Thyroid gland (tissue), 4 donors: ENCODE data around the gene INPP5K. TPM values are rescaled to one million over a fixed set of nuclear protein-coding genes. Genes with fewer than 3 reads are reported as not detected.

Experiments
- DNase-seq, 2 donors: peaks; one replicate each; pipeline ENCODE4 v3.0.0-alpha.2; 2019
- H3K27ac ChIP-seq, 3 donors: fragments of 200-600 bp; sonication (generic); 1 replicate in 2 of 3; 2 replicates in 1 of 3; pipeline ENCODE4 v1.5.1; 2016 to 2019; ENCODE audit warnings: mild to moderate bottlenecking in 1 of 3, moderate library complexity in 1 of 3
- H3K27me3 ChIP-seq: fragments of 200-600 bp; sonication (generic); one replicate; pipeline ENCODE4 v1.5.1; 2019
- H3K36me3 ChIP-seq, 2 donors: fragments of 200-600 bp; sonication (generic); one replicate each; pipeline ENCODE4 v1.5.1; 2016 to 2019
- H3K4me1 ChIP-seq, 2 donors: fragments of 200-600 bp; sonication (generic); one replicate each; pipeline ENCODE4 v1.5.1; 2017 to 2019
- H3K4me3 ChIP-seq, 3 donors: fragments of 200-600 bp; sonication (generic); replicated peaks in 1 of 3; 1 replicate in 2 of 3; 2 replicates in 1 of 3; pipeline ENCODE4 v1.5.1; 2016; ENCODE audit warnings: mild to moderate bottlenecking in 1 of 3
- H3K9me3 ChIP-seq: fragments of 200-600 bp; sonication (generic); one replicate; pipeline ENCODE4 v1.5.1; 2017
- POLR2A ChIP-seq, 2 donors: fragments of 450-650 bp; IDR thresholded peaks; one replicate each; pipeline ENCODE4 v1.6.1; 2017; ENCODE audit warnings: antibody characterized with exemption in 2 of 2, mild to moderate bottlenecking in 2 of 2, moderate library complexity in 1 of 2
- WGBS, 2 donors: methylation state at CpG; one replicate each; pipeline ENCODE4 v1.1.5; 2017; 5-methylcytosine and 5-hydroxymethylcytosine counted together
- intact Hi-C: fragments of 100-400 bp; cut with DNase I; formaldehyde crosslinking; loops from one replicate; pipeline ENCODE4 v1.15.1; 2023
- total RNA-seq, 4 donors: library from RNA; depleted of rRNA; stranded (reverse); fragments of >200 nt; gene quantifications; one replicate each; pipeline ENCODE4 v1.2.3, GENCODE V29; 2016
- TF ChIP-seq, protein P1 (sequence below), 6 experiments: fragments of 200-600 bp in 3 of 6; fragments of 450-650 bp in 3 of 6; sonication (generic) in 3 of 6; IDR thresholded peaks; one replicate each; pipeline ENCODE4 v1.5.1; 2016 to 2019; ENCODE audit warnings: antibody characterized with exemption in 6 of 6, mild to moderate bottlenecking in 2 of 6, inconsistent platforms in 1 of 6, moderate library complexity in 1 of 6

Gene INPP5K
- total RNA-seq, 4 donors from 2014 or later, result 124 to 285 (median 158) TPM

DNA sequence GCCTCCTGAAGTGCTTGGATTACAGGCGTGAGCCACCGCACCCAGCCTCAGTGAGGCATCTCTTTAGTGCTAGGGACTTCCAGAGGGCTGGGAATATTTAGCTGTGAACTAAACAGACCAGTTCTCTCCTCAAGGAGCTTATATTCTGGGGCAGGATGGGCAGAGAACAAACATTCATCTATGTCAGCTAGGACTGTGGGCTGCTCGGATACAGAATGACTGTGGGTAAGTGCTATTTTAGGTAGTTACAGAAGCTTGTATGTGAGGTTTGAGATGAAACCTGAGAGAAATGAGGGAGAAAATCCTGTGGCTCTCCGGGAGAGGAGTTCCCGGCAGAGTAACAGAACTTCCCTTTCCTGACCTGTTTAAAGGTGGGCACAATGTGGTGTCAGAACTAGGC, 6.2 kb upstream of the INPP5K start:
- TF ChIP-seq POLR2A (IDR thresholded peaks at IDR 0.05), result no peak
- TF ChIP-seq, protein P1, sequence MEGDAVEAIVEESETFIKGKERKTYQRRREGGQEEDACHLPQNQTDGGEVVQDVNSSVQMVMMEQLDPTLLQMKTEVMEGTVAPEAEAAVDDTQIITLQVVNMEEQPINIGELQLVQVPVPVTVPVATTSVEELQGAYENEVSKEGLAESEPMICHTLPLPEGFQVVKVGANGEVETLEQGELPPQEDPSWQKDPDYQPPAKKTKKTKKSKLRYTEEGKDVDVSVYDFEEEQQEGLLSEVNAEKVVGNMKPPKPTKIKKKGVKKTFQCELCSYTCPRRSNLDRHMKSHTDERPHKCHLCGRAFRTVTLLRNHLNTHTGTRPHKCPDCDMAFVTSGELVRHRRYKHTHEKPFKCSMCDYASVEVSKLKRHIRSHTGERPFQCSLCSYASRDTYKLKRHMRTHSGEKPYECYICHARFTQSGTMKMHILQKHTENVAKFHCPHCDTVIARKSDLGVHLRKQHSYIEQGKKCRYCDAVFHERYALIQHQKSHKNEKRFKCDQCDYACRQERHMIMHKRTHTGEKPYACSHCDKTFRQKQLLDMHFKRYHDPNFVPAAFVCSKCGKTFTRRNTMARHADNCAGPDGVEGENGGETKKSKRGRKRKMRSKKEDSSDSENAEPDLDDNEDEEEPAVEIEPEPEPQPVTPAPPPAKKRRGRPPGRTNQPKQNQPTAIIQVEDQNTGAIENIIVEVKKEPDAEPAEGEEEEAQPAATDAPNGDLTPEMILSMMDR (IDR thresholded peaks at IDR 0.05), result no peak

DNA sequence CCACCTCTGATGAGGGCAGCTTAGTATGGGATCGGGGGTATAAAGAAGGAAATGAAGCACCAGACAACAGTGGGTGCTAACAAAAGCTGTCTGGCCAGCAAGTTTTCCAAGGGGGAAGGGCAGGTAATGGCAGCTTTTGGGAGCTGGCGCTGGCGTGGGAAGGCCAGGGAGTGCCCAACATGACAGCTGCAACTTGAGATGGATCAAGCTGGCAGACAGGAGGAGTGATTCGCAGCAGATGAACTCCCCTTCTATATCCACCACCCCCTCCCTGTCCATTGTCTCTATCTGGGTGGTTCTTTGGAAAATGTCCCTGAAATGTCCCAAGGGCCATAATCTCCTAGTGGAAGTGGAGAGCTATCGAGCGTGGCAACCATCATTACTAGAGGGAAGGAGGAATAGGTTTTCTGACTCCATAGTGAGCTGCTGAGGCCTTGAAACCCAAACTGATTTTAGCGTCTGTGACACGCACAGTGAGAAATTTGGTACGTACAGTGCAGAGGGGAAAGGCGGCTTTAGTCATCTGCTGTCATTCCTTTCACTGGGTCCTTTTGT, 4.8 kb upstream of the INPP5K start:
- H3K27me3 ChIP-seq, result no peaks in the 10 kb centered on the region
- DNase-seq, result no peak
- intact Hi-C loops, result loop anchor here (5.0 kb wide), 1 partner anchor 36 kb away; no protein-coding TSS in a partner anchor
- no peak overlapping the region for H3K27ac ChIP-seq
- H3K4me3 ChIP-seq, result no peak overlapping the region
- H3K9me3 ChIP-seq, result no peaks in the 10 kb centered on the region
- 84 to 92% methylated on average over 10 of the region's 10 CpGs for WGBS, 2 donors
- peaks cover 13 to 26% of the 10 kb centered on the region in 2 donors for H3K36me3 ChIP-seq
- peaks cover 0 to 7% of the 10 kb centered on the region in 2 donors for H3K4me1 ChIP-seq
- TF ChIP-seq, protein P1 (IDR thresholded peaks at IDR 0.05), result no peak
- no peak for TF ChIP-seq POLR2A (IDR thresholded peaks at IDR 0.05)

More for the DNA sequence above, 6.2 kb upstream of the INPP5K start:
- no peaks in the 10 kb centered on the region for H3K27me3 ChIP-seq
- H3K4me1 ChIP-seq, result peaks cover 0 to 1% of the 10 kb centered on the region in 2 donors
- DNase-seq, result no peak
- intact Hi-C loops, result loop anchor here (5.0 kb wide), 1 partner anchor 35 kb away; no protein-coding TSS in a partner anchor
- no peak overlapping the region for H3K4me3 ChIP-seq
- 93 to 94% methylated on average over 5 of the region's 5 CpGs for WGBS, 2 donors
- no peak overlapping the region for H3K27ac ChIP-seq
- H3K9me3 ChIP-seq, result no peaks in the 10 kb centered on the region
- peaks cover 13 to 26% of the 10 kb centered on the region in 2 donors for H3K36me3 ChIP-seq

DNA sequence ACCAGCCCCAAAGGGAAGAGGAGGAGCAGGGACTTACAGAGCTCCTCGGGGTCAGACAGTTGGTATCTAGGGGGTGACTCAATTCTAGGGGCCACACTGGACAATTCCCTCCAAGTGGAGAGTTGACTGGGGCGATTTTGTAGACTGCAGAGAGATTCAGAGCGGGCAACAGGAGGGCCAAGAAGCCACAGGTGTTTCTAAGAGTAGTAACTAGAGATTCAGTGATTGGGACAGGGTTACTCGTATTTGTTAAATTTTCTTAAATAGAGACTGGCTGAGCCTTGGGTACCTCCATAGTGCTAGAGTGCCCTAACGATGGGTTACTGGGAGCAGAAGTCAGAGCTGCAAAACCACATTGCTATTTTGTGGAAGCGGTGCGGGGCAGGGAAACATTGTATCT, 3.3 kb upstream of the INPP5K start:
- no peak for TF ChIP-seq POLR2A (IDR thresholded peaks at IDR 0.05)
- Histone ChIP-seq H3K4me1 (peaks cover 12 to 15% of the 10 kb centered on the region in 2 donors), H3K27me3 (no peaks in the 10 kb centered on the region), H3K27ac (no peak overlapping the region), H3K9me3 (no peaks in the 10 kb centered on the region), H3K4me3 (no peak overlapping the region), H3K36me3 (peaks cover 10 to 19% of the 10 kb centered on the region in 2 donors)
- no peak for DNase-seq
- intact Hi-C loops, result loop anchor here (5.0 to 10.0 kb wide), 4 partner anchors 38 to 245 kb away; partner anchors contain the start of genes BHLHA9, CRK and TRARG1
- WGBS, 2 donors, result 91% methylated on average over 7 of the region's 7 CpGs

DNA sequence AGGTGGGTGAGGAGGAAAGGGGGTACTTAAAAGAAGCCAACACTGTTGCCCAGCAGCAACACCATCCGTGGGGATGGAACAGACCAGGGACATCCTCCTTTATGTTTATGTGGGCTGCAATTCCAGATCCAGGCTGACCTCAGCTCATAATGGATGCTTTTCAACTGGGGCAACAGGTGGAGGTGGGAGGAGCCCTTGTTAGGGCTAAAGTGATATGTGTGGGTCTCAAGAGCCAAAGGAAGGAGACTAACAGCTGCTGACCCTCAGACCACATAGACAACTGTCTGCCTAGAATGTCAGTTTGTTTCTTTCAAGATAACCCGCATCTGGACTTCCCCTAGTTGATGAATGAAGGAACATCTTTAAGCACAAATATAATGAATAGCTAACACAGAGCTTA, 2.0 kb upstream of the INPP5K start:
- TF ChIP-seq, protein P1 (IDR thresholded peaks at IDR 0.05), result no peak
- TF ChIP-seq POLR2A (IDR thresholded peaks at IDR 0.05), result no peak
- Histone ChIP-seq H3K4me3 (no peak overlapping the region), H3K4me1 (peaks cover 17 to 28% of the 10 kb centered on the region in 2 donors), H3K27ac (no peak overlapping the region), H3K36me3 (peaks cover 2 to 24% of the 10 kb centered on the region in 2 donors), H3K9me3 (no peaks in the 10 kb centered on the region), H3K27me3 (no peaks in the 10 kb centered on the region)
- intact Hi-C loops, result loop anchor here (5.0 to 10.0 kb wide), 3 partner anchors 61 to 244 kb away; partner anchors contain the start of genes BHLHA9, CRK and TRARG1
- WGBS, 2 donors, result 88 to 89% methylated on average over 2 of the region's 2 CpGs
- no peak for DNase-seq

DNA sequence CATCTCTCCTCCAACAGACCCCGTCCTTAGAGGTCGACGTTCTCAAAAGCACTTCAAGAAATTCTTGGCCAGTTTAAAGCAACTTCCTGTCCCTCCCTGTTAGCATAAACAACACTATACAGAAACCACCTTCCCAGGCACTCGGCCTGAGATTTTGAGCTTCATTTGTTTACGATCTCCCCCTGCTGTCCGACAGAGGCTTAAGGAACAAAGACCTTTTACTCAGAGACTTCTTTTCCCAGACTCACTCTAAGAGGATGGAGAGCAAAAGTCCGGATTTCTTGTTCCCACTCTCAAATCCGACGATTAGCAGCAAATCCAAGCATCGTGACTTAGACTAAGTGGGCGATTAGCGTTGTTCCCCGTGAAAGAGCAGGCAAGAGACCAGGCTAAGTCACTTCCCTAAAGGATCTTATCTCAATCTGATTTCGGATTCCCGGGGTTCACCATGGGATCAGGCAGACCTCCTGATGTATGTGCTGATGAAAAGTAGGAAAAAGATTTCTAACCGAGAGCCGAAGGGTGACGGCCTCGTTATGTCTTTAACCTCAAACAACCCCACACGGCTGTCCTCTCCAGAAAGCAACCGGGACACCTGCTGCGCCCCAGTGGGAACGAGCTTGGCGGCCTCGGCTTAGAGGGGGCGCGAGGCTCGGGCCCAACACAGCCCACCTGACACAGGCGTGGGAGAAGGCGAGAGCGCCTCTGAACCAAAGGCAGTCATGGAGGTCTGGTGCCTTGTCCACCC, 598 bp downstream of the INPP5K start:
- H3K9me3 ChIP-seq, result no peaks in the 10 kb centered on the region
- H3K4me1 ChIP-seq, result peaks cover 42 to 54% of the 10 kb centered on the region in 2 donors
- TF ChIP-seq, protein P1 (IDR thresholded peaks at IDR 0.05), result peak; percentile 26 to 90 (median 73)
- TF ChIP-seq POLR2A (IDR thresholded peaks at IDR 0.05), result peak in 1 of 2 donors; percentile 14
- H3K27me3 ChIP-seq, result no peaks in the 10 kb centered on the region
- H3K27ac ChIP-seq, result peak overlapping the region; percentile 59 to 91 (median 77)
- peak overlapping the region; percentile 77 to 91 (median 85) for H3K4me3 ChIP-seq
- H3K36me3 ChIP-seq, result peaks cover 6 to 28% of the 10 kb centered on the region in 2 donors
- intact Hi-C loops, result loop anchor here (5.0 to 10.0 kb wide), 3 partner anchors 59 to 241 kb away; partner anchors contain the start of genes BHLHA9, CRK and TRARG1
- WGBS, 2 donors, result 0 to 1% methylated on average over 20 to 29 of the region's 31 CpGs
- DNase-seq, result peak; percentile 80 to 81
